SKM-1 treated with dmso at 0.1 percent for 144 hours (cell line): Measurements from ENCODE around the gene SP3.

ENCODE experiments used
- DNase-seq: peaks from one replicate; lab custom pipeline; 2025; ENCODE audit not compliant: unreplicated experiment; lab: John Stamatoyannopoulos, UW

Gene SP3

DNA sequence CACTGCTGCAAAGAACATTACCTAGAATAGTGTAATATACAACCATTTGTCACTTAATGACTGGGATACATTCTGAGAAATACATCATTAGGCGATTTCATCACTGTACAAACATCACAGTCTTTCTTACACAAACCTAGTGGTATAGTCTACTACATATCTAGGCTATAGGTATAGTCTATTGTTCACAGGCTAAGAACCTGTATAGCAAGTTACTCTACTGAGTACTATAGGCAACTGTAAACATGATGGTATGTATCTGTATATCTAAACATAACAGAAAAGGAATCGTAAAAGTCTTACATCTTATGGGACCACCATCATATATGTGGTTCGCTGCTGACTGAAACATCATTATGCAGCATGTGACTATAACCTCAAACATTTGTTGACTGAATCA is 21.4 kb downstream of the SP3 start:
- no peak for DNase-seq

DNA sequence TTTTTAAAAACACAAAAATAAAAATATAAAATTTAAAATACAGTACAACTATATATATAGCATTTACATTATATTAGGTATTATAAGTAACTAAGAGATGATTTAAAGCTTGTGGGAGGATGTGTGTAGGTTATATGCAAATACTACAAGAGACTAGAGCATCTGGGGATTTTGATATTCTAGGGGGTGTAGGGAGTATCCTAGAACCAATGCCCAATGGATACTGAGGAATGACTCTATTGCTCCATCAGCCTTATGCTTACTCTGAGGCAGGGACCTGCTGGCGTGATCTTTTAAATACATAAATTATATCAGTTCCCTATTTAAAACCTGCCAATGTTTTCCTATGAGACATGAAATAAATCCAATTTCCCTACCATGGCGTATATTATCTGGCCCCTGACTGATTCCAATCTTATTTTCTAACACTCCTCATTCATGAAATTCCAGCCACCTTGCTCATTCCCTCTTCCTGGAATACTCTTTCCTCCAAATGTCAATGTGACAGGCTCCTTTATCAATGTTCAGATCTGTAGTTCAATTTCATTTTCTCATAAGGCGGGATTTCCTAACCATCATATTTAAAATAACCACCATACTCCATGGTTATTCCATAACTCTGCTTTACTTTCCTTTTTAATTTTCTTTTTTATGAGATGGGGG is 22.2 kb downstream of the SP3 start:
- no peak for DNase-seq

DNA sequence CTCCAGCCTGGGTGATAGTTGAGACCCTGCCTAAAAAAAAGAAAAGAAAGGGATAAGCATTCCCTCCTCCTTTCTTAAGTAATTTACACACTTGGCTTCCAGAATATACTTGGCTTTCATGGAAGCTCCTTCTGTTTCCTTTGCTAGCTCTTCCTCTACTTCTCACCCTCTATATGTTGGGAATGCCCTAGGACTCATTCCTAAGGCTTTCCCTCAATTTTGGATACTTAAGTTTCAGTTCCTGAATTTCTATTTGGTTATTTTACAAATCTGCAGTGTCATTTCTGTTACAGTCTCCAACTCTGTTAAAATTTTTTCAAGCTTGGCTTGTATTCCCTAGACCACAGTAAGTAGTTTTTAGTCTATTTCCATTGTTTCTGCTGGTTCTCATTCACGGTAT is 23.6 kb downstream of the SP3 start:
- DNase-seq, result no peak

DNA sequence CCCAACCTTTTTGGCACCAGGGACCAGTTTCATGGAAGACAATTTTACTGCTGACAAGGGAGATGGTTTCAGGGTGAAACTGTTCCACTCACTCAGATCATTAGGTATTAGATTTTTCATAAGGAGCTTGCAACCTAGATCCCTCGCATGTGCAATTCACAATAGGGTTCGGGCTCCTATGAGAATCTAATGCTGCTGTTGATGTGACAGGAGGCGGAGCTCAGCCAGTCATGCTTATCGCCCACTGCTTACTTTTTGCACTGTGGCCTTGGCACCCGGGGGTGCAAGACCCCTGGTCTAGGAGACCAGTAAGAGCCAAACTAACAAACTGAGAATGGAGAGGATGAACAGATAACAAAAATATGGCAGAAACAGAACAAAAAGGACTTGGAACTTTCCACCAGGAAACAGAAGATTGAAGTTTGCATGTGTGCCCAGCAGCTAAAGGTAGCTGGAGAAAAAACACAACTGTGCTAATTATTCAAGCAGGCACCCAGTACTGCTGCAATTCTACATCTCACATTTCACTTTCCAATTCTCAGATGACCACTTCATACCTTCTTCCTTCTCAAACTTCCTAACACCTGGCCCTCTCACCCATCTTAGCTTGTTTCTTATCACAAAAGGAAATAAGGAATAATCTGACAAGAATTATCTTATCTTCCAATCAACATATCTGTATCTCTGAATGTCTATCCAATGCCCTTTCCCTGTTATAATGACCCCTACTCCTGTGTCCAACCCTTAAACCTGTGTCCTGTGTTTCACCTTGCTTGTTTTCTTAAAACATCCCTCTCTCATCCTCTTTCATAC is 24.8 kb downstream of the SP3 start:
- no peak for DNase-seq

DNA sequence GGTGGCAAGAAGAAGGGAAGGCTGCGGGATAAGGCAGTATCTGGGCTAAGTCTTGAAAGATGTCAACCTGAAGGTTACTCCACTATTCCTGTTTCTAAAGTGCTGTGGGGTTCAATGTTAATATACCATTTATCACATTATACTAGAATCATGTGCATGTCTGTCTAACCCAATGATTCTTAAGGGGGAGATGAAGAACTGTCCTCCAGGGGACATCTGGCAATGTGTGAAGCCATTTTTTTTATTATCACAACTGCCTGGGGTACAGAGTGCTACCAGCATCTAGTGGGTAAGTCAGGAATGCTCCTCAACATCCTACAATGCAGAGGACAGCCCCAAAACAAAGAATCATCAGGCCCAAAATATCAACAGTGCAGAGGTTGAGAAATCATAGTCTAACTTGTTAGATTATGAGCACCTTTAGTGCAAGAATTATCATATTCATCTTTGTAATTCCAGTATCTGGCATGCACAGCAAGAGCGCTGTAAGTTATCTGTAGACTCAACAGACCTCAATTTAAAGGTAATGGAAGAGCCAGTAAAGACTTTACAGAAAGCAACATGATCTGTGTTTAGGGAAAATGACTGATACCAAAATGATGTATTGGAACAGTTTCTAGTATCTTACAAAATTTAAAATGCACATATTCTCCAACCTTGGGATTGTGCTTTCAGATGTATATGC is 26.3 kb downstream of the SP3 start:
- no peak for DNase-seq

DNA sequence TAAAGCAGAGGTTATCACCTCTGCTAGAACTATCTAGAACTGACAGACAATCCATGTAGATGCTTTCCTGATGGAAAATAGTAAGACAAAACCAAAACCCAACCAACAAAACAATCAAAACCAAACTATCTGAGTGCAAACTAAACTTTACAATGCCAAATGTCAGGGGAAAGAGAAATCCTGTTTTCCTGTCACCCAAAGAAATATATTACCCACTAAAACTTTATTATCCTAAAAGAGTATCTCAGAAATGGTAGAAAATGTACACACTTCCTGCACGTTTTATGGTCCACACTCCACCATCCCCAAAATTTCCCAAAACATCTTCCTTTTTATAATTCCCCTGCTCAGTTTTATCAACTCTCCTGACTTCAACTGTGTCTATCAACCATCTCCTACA is 29.9 kb downstream of the SP3 start:
- no peak for DNase-seq

DNA sequence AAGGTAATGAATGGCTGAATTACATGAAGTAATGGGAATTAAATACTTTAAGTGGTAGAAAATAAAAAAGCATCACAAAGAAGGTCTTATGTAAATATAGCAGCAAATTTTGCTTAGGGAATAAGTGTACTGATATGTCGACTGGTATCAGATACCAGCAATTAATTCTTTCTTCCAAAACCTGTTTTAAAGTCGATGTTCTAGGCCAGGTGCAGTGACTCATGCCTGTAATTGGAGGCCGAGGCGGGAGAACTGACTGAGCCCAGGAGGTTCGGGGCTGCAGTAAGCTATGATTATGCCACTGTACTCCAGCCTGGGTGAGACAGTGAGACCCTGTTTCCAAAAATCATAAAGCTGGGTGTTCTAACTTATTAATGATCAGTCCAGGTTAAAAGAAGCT is 30.3 kb downstream of the SP3 start:
- no peak for DNase-seq

DNA sequence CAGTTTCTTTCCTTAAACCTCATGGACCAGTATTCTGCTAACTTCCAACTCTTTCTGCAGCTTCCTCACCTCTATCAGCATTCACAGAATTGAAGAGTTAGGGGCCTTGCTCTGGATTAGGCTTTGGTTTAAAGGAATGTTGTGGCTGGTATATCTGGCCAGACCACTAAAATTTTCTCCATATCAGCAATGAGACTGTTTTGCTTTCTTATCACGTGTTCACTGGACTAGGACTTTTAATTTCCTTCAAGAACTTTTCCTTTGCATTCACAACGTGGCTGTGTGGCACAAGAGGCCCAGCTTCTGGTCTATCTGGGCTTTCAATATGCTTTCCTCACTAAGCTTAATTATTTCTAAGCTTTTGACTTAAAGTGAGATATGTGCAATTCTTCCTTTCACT is 33.4 kb downstream of the SP3 start:
- DNase-seq, result no peak

DNA sequence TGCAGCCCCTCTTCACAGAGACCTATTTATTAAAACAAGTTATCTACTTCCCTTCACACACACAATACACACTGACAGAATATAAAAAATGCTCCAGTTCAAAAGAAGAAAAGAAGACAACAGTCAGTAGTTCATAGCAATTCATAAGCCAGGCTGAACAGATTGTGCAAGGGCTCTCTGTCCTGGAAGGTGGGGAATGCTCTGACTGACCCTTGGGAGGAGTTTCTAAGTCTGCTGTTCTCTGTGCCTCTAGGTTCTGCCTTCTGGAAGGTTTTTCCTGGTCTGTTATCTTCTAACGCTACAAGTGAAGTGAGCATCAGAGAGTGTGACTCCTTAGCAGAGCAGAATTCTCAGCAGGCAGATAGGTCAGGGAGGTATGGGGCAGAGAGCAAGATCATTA is 35.7 kb downstream of the SP3 start:
- no peak for DNase-seq

DNA sequence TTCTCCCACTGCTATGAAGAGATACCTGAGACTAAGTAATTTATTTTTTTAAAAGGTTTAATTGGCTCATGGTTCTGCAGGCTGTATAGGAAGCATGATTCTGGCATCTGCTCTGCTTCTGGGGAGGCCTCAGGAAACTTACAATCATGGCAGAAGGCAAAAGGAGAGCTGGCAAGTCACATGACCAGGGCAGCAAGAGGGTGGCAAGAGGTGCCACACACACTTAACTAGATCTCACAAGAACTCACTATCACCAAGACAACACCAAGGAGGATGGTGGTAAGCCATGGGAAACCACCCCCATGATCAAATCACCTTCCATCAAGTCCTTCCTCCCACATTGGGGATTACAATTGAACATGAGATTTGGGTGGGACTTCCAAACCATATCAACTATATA is 38.3 kb downstream of the SP3 start:
- DNase-seq, result no peak

DNA sequence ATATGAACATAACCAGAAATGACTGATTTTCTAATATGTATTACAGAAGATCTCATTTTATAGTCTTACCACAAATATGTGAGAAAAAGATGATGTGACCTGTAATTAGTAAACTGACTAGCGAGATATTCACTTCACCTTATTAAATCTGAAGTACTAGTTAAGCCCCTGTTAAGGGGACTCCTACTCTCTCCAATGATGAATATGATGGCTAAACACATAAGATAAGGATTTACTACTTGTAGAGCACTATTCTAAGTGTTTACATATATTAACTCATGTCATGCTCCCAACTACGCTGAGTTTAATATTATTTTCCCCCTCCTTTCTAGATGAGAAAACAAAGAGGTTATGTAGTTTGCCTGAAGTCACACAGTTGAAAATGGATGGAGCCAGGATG is 40.9 kb downstream of the SP3 start:
- no peak for DNase-seq

DNA sequence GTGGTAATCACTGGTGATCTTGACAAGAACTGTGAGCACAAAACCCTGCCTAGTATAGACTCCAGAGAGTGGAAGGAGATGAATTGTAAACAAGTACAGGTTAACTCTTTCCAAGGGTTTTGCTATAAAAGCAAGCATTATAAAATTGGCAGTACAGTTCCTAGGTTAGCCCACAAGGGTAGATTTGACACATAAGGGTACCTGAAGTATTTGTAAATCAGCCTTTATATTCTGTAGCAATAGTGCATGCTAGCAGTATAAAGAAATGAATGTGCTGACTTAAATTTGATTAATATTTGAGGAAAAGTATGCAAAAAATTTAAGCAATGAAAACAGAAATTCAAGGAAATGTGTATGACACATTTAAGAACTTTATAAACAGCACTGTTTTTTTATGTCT is 42.4 kb downstream of the SP3 start:
- DNase-seq, result no peak

DNA sequence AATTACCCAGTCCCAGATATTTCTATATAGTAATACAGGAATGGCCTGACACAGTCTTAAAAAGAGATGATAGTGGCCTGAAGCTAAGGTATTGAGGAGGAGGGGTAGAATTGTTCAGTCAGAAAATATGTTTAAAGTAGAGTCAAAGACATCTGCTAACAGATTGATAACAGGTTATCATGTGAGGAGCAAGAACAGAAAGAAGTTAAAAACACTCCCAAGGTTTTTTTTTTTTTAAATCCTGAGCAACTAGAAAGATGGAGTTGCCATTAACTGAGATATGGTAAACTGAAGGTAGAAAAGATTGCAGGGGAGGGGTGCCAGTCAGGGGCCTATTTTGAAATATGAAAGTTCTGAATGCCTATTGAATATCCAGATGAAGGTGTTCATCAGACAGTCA is 43.1 kb downstream of the SP3 start:
- no peak for DNase-seq

DNA sequence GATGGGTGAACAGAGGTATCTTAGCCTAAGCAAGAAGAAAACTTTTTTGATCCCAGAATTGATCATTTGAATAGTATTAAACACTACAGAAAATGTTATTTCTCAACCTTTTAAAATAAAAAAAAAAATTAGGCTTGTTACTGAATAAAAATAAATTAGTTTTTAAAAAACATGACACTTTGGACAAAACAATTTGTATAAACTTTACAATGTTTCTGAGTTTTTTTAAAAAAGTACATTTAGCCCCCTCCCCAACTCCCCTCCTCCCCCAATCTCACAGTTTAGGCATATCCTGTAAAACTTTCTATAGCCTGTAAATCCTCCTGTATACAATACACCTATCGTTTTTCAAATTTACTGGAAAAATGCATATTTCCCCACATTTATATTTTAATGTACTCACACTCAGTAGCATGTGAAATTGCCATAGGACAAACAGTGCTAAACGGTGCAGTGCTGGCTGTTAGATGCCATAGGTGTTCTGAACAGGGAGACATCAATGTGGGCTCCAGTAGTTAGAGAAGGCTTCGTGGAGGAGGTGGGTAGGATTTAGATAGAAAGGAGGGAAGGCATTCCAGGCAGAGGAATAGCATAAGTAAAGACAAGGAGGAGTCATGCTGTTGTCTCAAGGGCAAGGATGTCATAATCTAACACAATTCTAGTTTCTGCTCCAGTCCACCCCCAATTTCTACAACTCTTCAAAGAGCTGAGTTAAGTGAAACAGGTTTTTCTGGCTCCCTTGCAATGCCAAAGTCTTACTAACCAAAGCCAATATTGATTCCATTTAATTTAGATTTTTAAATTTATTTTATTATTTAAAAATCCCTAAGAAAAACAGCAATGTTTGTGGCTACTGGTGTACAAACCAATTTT is 50.9 kb downstream of the SP3 start:
- no peak for DNase-seq

DNA sequence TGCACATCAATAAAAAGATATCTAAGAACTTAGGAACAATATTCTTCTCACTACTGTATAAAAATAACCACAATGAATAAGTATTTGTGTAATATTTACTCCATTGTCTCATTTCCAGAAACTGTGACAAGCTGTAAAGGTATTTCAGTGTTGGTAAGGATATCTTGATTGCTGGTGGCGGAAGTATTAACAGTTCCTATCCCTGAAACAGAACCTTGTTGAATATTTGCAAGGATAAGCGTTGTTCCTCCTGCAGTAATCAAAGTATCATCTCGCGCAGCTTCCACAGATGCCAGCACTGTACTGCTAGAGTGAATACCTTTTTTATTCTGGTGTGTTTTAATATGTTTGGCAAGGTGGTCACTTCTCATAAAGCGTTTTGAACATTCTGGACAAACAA is 55.3 kb downstream of the SP3 start:
- DNase-seq, result no peak

DNA sequence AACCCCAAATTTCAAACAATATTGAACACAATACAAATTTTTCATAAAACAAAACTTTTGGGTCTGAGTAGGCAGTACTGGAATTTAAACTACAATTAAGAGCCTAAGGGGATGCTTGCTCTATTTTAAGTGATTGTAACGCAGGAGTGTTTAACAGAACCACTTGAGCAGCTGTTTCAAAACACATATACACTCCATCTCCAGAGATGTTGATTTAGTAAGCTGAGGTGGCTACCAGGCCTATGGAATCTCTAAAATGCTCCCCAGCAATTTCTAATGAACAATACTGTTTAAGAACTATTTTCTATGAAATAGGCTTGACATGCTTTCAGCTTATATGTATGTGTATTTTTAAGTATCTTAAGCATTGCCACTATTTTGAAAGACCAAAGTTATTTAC is 58.5 kb downstream of the SP3 start:
- no peak for DNase-seq

DNA sequence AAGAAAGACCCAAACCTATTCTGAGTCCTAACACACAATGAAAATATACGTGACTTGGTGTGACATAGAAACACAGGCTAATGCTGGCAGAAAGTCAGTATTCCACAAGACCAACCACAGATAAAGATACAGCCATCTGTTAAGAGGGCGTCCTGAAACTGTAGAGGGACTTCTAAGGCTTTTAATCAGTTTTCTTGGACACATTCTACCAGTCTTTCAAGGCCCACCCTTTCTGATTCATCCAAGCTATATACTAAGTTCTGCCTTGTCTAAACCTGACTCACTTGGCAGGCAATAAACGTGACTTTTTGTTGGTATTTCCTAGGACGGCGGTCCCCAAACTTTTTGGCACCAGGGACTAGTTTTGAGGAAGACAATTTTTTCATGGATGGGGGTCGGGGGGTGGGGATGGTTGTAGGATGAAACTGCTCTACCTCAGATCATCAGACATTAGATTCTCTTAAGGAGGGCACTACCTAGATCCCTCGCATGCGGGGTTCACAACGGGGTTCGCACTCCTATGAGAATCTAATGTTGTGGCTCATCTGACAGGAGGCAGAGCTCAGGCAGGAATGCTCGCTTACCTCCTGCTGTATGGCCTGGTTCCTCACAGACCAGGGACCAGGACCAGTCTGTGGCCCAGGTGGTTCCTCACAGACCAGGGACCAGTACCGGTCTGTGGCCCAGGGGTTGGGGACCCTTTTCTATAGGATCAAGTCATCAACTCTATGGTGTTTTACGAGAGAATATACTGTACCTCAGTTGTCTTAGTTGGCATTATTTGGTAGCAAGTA is 61.4 kb downstream of the SP3 start:
- DNase-seq, result no peak

DNA sequence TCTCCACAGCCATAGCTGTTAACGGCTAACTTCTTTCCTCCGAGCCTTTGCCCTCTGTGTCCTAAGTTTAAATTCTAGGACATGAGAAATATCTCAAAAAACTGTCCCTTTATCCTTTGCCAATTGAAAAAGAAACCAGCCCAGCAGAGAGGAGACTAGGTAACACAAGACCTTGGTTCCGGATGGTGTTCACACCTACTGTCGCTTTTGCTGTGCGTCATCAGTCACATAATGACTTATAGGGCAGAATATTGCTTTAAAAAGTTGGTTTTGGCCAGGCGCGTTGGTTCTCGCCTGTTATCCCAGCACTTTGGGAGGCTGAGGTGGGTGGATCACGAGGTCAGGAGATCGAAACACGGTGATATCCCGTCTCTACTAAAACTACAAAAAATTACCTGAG is 66.2 kb downstream of the SP3 start:
- DNase-seq, result no peak

DNA sequence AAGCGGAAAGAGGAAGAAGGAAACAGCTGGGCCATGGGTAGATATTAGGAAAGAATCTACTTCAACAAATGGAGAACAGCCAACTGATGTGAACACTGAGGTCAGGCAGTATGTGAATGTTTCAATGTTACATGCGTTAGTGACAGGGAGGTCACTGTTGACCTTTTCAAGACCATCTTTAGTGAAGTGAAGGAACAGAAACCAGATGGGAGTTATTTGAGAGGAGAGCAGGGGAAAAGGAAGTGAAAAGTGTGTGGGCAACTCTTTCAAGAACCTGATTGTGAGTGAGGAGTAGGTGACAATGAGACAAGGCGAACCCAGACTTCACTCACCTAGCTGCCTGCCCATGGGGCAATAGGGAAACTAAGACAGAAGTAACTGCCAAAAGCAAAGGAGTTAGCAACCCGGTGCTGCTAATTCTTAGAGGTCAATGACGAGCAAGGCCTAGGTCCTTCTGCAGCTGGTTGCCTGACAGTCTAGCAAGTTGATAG is 67.0 kb downstream of the SP3 start:
- peak; percentile 92 for DNase-seq

DNA sequence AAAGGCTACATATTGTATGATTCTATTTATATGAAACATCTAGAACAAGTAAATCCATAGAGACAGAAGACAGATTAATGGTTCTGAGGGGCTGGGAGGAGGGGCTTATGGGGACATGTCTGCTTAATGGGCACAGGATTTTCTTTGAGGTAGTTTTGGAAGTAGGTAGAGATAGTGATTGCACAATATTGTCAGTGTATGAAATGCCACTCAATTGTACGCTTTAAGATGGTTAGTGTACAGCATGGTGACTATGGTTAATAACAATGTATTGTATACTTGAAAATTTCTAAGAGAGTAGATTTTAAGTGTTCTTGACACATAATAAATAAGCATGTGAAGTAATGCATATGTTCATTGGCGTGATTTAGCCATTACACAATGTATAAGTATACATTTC is 68.4 kb downstream of the SP3 start:
- DNase-seq, result no peak
